Stimulated activated CD8-positive, alpha-beta memory T cell treated with anti-CD3 and anti-CD28 coated beads, Interleukin-15, amount 100 ng/mL, for 4 hours (primary cell): ENCODE data around the gene TOX2.

Experiments used
- DNase-seq, 2 donors: peaks; one replicate each; pipeline ENCODE4 v3.0.0-alpha.2; 2020; ENCODE audit warnings: low read depth in 2 of 2

TOX2 gene

DNA sequence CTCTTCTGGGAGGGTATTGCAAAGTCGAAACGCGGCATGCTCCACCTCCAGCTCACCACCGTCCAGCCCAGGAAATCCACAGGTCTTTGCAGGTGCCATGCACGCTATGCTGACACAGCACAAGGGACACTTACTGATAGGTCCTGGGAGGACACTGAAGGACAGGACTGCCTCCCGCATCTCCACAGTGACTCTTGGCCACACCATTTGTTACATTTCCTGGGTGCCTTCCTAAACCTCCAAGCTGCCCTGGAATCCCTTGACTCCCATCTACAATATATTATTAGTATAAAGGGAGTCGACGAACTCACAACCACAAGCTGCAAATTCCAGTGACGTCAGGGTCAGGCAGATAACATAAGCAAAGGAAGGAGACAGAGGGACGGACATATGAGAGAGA is 165.4 kb downstream of the TOX2 start:
- no peak for DNase-seq

DNA sequence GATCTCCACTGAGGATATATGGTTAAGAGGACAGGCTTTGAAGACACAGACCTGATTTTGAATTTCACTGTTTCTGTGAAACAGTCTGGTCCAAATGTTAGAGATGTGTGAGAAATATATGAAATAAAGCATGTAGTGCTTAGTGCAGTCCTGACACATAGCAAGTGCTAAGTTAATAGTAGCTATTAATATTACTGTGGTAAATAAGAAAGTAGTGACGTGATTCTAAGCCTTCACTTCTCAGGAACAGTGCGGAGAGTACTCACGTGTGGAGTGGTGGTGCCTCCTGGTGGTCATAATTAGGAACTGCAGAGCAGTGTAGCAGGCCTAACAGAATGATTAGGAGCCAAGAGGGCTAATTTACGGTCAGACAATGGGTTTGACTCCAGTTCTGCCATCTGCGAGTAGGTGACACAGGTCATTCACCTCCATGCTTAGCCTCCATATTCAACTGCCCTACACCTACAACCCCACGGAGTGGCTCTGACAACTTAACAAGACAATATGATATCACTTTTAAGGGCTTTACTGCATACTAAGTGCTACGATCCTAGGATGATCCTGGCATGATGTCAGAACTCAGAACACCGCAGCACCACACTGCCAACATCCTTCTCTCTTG is 166.1 kb downstream of the TOX2 start:
- peak; percentile 34 to 65 for DNase-seq

DNA sequence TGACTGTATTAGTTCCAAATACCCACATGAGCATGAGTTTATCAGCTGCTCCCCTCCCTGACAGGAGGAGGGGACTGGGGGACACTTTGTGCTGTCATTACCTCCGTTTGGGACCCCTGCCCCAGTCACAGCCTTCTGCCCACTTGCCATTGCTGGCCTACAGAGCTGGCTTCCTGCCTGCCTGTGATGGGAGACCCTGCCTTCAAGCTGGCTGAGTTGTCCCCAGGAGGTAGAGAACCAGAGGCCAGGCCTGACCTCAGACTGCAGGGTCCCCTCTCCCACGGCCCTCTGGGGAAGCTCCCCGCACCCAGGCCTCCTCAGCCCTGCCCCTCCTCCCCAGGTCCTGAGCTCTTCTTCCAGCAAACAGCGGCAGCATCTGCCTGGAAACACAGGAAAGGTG is 166.8 kb downstream of the TOX2 start:
- no peak for DNase-seq

DNA sequence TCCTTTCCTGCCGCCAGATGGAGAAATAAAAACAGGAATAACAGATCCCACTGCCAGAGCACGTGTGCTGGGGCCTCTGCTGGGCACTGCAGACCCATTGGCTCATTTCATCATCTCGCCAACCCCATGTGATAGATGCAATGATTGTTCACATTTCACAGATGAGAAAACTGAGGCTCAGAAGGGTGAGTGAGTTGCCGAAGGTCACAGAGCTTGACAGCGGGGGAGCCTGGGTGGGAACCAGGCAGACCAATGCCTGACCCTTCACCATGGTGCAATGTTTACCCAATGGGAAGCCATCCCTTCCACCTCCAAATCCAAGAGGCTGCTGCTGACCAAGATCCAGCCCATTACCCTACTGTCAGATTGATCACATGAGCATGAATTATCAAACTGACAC is 167.2 kb downstream of the TOX2 start:
- no peak for DNase-seq

DNA sequence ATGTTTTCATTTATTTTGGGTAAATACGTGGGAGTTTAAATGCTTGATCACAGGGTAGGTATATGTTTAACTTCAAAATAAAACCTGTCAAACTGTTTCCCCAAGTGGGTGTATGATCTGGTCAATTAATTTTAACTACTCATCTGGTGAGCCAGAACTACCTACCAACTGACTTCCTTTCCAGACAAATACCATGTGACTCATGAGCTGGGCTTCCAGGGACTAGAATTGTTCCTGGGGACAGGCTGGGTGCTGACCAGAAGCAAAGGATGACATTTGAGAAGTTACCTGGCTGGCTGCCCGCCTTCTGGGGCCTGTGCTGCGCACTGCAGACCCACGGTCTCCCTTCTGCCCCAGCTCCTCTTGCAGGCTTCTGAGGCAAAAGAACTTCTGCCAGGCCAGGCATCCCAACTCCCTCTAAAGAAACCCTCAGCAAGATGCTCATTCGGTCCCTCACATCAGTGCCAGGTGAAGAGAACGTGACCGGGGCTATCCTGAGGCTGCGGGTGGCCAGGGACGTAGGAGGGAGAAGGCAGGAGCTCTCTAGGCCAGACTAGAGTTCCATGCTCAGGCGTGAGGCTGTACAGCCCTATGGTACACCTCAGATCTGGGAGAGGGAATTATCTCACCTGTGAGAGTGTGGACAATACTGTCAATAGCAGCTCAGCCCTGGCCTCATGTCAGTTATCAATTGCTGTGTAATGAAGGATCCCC is 168.7 kb downstream of the TOX2 start:
- no peak for DNase-seq

DNA sequence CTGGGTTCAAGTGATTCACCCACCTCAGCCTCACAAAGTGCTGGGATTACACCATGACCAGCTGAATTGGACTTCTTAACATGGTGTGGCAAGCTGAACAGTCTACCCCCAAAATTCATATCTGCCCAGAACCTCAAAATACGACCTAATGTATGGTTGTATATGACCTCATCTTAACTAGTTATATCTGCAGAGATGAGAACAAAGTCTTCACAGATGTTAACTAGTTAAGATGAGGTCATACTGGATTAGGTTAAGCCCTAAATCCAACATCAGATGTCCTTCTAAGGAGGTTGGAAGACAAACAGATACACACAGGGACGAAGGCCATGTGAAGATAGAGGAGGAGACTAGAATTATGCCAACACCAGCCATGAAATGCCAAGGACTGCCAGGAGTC is 169.8 kb downstream of the TOX2 start:
- DNase-seq: no peak

DNA sequence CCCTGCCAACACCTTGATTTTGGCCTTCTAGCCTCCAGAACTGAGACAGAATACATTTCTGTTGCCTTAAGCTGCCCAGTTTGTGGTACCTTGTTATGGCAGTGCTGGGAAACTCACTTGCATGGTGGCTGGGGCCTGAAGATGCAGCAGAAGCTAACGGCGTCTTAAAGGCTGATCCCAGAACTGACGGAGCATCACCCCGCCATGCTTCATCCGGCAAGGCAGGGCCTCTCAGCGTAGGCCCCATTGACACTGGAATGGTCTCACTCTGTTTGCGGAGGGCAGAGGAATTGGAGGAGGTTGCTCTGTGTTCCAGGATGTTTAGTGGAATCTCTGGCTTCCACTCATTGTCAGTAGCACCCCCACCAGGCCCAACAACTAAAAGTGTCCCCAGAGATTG is 170.2 kb downstream of the TOX2 start:
- DNase-seq: no peak

DNA sequence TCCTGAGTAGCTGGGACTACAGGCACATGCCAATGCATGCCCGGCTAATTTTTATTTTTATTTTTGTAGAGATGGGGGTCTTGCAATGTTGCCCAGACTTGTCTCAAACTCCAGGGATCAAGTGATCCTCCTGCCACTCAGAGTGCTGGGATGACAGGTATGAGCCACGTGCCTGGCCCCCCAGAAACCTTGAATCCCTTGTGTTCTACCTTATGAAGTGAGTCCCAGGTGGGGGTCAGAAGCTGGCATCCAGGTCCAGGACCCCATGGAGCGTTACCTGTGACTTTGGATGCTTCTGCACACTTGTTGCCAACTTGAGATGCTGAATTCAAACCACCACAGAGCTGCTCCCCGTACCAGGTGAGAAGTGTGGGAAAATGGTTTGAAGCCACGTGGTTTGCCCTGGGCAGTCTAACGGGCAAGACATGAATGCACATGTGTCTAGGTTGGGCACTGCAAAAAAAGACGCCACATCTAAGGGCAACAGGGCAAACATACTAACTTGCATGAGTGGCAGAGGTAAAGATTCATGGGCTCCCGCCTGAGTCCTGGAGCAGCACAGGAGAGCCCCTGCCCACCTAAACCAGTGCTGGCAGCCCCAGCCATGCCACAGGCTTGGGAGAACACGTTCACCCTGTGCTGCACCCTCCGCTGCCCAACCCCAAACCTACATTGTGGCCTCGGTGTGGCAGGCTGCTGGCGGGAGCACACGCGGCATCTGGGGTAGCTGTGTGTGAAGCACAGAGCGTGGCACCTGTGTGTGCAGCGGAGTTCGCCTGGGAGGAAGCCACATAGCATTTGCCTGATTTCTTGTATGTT is 171.2 kb downstream of the TOX2 start:
- DNase-seq: no peak

DNA sequence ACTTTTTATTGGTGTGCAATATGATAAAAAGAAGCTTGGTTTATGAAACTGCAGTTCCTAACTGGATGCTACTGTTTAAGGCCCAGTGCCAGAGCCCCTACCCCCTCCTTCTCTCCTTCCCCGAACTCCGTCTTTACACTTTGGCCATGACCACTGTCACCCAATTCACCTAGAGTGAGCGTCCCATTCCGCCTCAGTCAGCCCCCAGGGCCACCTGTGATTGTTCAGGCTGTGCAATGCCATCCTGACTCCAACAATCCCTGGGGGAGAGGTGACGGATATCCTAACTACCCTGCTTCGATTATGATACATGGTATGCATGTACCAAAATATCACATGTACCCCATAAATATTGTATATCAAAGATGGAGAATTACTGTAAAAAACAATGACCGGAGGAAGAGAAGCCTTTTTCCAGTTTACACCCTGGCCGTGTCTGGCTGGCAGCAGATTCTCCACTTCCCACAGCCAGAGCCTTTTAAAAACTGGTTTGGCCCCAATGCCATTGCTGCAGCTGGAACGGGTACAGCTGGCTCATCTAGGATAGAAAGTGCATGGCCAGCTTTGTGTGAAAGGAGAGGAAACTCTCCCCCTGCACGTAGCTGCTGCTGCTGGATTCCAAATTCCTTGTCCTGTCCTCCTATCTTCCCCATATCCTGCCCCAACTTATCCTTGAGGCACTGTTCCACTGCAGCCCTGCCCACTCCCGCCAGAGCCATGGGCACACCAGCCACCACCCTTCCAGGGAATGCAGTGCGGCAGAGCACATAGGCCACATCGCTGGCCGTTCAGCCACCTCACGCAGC is 172.6 kb downstream of the TOX2 start:
- DNase-seq: no peak

DNA sequence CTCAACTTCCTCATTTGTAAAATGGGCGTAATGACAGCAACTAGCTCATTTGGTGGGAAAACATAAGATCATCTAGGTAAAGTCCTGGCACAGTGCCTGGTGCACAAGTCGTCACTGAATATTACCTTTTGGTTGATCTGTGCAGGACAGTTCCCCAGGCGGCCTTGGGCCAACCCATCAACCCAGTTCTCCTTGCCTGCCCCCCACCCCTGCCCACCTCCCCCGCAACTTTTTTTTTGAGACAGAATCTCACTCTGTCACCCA is 173.1 kb downstream of the TOX2 start:
- no peak for DNase-seq

DNA sequence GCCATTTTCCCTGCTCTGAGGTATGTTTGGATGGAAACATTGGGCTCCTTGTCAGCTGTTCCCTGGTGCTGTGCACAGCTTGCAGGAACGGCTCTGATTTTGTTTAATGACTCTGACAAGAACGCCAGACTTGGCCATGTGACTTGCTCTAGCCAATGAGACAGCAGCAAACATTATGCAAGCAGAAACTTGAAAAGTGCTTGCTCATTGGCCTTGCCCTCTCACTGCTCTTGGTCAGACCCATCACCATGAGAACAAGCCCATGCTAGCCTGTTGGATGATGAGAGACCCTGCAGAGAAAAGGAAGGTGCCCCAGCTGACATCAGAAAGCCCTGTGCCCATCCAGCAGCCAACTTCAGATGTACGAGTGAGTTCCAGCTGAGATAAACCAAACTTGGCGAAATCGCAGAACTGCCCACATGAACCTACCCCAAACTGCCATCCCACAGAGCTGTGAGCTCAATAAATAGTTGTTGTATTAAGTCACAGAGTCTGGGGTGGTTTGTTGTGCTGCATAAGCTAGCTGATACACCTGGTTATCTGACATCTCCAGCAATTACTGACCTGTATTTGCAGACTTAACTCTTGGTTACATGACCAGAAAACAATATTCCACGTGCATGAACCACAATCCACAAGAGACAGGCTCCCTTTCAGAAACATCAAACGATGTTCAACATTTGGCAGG is 175.5 kb downstream of the TOX2 start:
- DNase-seq: no peak

DNA sequence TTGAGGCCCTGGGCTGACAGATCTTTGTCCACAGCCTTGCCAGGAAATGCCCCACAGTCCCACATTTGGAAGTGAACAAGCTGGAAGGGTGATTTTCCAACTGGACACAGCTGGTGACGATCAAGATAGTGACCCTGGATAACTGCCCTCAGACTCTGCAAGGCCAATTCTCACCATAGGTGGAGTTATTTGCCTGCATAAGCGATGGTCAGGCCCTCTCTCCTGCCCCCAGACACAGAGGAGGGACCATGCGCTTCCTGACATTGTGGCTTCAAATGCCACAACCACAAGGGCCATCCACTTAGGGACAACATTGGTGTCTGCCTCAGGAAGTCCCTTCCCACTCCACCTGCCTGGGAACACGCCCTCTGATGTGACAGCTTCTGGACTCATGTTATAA is 176.4 kb downstream of the TOX2 start:
- DNase-seq: no peak

DNA sequence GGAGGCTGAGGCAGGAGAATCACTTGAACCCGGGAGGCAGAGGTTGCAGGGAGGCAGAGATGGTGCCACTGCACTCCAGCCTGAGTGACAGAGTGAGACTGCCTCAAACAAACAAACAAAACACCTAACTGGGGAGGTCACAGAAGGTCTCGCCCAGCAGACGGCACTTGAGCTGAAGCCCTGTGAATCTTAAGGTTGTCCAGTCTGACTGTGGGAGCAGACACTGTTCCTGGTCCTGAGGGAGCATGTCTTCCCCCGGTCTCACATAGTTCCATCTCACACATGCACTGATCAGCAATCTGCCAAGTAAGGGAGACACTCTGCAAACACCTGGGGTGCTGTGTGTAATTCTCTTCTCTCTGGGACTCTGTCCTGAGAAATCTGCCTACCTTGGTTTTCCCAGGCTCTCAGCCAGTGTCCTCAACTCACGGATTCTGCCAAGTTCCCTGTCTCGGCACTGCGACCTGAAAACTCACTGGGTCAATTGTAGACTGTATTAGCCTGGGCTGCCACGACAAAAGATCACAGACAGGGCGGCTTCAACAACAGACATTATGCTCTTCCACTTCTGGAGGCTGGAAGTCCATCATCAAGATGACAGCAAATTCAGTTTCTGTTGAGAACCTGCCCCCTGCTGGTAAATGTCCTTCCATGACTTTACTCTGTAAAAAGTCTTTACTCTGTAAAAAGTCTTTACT is 178.0 kb downstream of the TOX2 start:
- no peak for DNase-seq

DNA sequence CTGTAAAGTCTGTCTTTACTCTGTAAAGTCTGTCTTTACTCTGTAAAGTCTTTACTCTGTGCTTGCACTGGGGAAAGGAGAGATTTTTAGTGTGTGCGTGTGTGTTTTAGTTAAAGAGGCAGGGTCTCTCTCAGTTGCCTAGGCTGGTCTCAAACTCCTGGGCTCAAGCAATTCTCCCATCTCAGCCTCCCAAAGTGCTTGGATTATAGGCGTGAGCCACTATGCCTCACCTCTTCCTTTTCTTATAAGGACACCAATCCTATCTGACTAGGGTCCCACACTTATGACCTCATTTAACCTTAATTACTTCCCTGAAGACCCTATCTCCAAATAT is 178.6 kb downstream of the TOX2 start:
- DNase-seq: no peak

DNA sequence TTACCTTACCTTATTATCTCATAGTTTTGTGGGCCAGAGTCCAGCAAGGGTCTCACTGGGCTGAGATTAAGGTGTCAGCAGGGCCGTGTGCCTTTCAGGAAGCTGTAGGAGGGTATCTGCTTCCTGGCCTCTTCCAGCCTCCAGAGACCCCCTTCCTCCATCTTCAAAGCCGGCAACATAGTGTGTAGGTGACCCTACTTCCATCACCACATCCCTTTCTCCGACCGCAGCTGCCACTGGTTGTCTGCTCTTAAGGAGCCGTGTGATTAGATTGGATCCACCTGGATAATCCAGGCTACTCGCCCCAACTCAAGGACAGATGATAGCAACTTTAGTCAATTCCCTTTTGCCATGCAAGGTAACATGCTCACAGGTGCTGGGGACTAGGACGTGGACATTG is 181.2 kb downstream of the TOX2 start:
- DNase-seq: no peak

DNA sequence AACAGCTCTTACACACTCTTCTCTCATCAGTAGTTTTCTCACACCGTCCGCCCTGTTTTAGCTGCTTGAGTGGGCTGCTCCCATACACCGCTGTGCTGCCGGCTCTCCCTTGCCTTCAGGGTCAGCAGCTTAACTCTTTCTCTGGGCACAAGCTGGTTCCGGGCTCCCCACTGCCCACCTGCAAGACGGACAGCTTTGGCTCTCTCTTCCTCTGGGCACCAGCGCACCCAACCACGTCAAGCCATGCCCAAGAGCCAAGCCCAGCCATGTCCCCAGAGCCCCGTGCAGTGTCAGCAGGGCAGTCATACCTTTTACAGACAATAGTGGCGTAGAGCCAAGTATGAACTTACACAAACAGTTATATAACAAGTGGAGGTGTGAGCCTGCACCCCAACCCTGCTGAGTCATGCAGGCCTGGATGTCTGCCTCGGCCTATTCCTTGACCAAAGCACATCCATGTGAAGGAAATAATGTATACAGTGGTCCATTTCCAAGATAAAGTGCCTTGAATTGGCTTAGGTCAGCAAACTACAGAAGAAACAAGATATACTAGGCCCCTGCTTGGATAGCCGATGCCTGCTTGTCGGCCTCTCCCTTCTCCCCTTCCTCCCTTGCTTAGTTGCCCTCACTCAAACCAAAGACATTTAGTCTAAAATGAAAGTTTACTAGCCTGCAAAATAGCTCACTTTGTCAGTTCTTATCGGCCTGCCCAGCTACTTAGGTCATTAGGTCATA is 183.0 kb downstream of the TOX2 start:
- DNase-seq: no peak

DNA sequence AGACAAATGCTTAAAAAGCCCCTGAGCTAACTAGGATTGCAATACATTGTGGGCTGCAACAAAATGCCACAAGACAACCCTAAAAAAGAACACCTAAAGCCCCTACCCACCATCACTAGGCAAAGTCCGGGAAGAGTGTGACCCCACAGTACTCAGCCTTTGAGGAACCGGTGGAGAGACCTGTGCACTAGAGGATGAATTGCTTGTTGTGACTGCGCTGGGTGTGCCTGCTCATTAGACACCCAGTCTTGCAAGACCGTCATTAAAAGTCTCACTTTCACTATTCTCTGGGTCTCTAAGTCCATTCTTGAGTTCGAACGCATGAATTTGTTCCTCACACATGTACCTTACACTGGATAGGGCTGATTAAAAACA is 183.6 kb downstream of the TOX2 start:
- no peak for DNase-seq

DNA sequence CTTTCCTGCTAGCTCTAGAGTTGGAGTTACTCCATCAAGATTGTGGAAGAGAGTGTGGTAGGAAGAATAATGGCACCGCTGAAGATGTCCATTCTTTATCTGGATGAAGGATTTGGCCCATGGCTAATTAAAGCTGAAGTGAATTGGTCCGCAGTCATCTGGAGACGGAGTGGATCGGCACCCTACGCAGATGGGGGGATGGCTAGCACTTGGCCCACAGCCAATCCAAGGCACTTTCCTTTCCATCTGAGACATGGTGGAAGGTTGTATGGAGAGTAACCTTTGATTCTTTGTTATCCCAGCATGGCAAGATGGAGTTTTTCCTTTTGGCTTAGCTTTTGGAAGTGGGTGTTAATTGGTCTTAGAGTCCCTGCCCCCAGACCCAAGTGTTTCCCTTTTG is 184.0 kb downstream of the TOX2 start:
- DNase-seq: no peak

DNA sequence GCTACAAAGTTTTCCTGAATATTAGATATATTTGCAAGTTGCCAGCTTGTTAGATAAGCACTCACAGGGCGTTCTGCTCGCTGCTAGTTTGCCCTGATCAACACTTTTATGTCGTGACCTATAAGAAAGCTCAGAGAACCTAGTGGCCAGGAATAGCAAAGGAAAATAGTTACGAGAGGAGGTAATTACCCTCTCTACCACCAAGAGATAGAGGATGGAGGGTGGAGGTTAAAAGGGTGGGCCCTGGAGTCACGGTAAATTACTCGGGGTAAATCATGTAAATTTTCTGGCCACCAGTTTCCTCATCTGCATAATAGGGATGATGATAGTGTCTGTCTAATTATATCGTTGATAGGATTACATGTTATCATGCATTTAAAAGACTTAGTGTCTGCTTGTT is 185.2 kb downstream of the TOX2 start:
- no peak for DNase-seq

DNA sequence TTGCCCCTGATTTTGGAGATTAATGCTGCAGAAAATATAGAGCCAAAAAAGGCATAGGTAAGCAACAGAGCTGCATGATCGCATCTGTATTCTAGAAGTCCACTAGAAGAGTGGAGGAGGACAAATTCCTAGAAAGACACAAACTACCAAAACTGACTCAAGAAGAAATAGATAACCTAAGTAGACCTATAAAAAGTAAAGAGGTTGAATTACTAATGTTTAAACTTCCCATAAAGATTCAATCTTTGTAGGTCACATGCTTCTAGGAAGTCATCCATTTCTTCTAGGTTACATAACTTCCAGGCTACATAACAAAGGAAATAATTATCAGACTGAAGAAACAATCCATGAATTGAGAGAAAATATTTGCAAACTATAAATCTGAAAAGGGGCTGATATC is 187.9 kb downstream of the TOX2 start:
- no peak for DNase-seq
